VCaP (cell line): ENCODE measurements around the gene EVA1A.

Experiments
- H3K27ac ChIP-seq: fragments of 450-650 bp; 2 replicates; pipeline ENCODE4 v1.5.1; 2017
- TF ChIP-seq, protein P1 (sequence below): fragments of 450-650 bp; conservative IDR thresholded peaks from 2 replicates; pipeline ENCODE4 v1.5.1; 2017; ENCODE audit warnings: mild to moderate bottlenecking, moderate library complexity

EVA1A gene

DNA sequence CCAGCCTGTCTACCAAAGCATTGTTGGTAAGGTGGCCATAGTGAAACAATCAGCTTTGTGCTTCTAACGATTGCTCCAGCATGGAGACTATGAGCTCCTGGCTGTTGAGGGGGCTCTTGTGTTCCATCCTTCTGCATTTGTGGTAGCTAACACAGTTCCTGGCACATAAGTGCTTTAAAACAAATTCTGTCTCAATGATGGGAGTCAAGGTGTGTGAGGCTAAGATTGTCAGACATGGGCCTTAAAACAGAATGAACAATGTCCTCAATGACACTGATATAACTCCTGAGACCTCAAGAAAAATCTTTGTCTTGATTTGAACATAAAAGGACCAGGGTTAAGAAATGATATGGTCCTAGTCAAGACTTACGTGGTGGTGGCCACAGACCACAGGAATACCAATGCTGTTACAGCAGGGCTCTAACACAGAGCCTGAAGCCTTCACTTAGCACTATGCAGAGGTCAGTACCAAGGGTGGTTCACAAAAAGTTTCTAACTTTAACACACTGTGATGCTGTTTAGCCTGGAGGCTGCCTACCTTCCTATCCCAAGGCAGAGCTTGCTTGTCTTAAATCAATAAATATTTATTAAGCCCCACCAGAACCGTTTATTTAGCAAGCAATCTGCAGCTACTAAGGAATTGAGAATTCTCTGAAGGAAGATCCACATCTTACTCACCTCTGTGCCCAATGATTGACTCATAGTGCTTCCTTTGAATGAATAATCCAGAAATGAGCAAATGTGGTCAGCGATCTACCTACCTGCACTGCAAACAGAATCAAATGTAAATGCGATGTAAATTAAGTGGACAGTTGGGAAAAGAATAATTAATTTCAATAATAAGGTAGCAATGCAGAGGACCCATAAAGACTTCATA lies 35.1 kb downstream of the EVA1A start:
- TF ChIP-seq, protein P1, sequence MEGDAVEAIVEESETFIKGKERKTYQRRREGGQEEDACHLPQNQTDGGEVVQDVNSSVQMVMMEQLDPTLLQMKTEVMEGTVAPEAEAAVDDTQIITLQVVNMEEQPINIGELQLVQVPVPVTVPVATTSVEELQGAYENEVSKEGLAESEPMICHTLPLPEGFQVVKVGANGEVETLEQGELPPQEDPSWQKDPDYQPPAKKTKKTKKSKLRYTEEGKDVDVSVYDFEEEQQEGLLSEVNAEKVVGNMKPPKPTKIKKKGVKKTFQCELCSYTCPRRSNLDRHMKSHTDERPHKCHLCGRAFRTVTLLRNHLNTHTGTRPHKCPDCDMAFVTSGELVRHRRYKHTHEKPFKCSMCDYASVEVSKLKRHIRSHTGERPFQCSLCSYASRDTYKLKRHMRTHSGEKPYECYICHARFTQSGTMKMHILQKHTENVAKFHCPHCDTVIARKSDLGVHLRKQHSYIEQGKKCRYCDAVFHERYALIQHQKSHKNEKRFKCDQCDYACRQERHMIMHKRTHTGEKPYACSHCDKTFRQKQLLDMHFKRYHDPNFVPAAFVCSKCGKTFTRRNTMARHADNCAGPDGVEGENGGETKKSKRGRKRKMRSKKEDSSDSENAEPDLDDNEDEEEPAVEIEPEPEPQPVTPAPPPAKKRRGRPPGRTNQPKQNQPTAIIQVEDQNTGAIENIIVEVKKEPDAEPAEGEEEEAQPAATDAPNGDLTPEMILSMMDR, result no peak
- no peak overlapping the region for H3K27ac ChIP-seq

DNA sequence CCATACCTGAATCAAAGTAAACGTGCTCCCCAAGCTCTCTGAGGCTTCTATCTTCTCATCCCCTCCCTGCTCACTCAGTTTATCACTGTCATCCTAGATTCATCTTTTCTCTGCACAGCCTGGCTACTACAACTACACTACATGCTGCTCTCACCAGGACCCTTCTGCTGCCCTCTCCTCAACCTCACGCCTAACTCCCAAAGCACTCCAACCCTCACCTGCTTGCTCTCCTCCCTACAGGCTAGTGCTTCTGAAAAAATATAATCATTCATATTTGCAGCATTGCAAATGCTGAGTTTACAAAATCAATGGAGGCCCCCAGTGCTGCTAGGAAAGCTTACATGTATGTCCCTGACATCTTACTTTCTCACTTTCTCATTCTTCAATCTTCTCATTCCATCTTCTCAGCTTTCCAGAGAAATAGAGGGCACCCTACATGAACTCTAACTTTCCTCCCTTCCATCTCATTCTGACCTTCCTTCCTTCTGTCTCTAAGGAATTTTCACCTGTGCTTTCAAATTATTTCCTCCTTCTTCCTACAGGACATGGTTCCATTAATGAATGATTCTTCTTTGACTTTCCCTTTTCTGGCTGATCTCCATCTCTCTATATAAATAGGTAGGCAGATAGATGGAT lies 36.3 kb downstream of the EVA1A start:
- TF ChIP-seq, protein P1, result no peak
- no peak overlapping the region for H3K27ac ChIP-seq

DNA sequence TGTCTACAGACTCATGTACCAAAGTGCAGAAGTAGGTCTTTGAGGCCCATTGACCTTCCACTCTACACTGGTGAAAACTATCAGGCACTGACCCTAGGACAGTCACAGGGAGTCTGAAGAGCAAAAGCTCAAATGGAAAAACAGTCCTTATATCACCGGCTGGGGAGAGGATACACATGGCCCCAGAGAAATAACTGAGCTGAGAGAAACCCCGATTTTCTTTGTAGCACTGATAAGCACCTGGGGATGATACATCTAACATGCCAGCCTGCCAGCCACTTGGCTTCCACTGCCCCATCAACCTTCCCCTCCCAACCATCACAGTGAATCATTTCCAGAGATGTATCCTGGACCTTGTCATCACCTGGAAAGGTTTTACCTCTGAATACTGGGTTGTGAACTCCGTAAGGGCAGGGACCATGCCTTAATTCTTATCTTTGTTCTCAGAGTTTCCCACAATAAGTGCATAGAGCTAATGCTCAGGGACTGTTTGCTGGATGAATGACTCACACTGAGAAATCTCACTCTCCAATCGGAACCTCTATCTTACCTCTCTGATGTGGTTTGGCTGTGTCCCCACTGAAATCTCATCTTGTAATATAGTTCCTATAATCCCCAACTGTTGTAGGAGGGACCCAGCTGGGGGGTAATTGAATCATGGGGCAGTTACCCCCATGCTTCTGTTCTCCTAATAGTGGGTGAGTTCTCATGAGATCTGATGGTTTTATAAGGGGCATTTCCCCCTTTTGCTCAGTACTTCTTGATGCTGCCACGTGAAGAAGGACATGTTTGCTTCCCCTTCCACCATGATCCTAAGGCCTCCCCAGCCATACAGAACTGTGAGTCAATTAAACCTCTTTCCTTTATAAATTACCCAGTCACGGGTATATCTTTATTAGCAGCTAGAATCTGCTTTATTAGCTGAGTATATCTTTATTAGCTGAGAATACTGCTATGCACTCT lies 37.1 kb downstream of the EVA1A start:
- H3K27ac ChIP-seq, result no peak overlapping the region
- TF ChIP-seq, protein P1, result no peak

DNA sequence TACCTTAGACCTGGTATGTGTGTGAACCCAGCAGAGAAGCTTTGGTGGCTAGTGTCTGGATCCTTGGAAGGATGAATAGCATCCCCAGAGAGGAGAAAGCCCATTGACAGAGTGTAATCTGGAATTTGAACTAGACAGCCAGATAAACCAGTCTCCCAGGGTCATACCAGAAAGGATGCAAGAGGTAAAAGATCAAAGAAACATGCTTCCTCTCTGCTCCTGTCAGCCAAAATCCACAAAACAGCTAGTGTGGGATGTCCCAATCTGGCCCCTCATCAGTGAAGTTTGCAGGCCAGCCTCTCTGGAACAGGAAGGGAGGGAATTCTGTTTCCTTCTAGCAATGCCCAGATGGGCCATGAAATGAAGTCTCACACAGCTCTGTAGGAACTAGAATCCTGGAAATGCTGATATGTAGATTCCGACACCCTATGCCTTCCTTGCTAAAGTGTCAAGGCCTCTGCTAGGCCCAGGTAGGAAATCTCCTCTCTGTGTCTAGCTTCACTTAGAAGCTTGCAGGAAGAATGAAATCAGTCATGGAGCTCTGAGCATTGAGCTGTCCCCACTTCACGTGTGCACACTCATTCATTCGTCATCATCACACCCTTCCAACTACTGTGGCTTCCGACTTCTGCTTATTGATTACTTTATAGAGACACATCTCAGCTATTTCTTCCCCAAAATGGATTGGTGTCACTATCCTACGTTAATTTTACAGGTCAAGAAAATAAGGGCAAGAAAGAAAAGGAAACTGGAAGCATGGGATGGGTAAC lies 38.0 kb downstream of the EVA1A start:
- TF ChIP-seq, protein P1, result no peak
- no peak overlapping the region for H3K27ac ChIP-seq

DNA sequence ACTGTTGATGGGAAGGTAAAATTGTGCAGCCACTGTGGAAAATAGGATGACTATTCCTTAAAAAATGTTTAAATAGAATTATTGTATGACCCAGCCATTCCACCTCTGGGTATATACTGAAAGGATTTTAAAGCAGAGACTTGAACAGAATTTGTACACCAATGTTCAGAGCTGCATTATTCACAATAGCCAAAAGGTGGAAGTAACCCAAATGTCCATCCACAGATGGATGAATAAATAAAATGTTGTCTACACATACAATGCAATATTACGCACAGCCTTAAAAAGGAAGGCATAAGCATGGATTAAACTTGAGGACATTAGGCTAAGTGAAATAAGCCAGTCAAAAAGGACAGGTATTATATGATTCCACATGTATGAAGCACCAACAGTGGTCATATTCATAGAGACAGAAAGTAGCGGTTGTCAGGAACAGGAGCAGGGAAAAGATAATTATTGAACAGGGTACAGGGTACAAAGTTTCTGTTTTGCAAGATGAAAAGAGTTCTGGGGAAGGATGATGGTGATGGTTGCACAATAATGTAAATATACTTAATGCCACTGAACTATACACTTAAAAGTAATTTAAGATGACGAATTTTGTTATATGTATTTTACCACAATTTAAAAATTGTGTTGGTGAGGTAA lies 39.4 kb downstream of the EVA1A start:
- TF ChIP-seq, protein P1, result no peak
- no peak overlapping the region for H3K27ac ChIP-seq

DNA sequence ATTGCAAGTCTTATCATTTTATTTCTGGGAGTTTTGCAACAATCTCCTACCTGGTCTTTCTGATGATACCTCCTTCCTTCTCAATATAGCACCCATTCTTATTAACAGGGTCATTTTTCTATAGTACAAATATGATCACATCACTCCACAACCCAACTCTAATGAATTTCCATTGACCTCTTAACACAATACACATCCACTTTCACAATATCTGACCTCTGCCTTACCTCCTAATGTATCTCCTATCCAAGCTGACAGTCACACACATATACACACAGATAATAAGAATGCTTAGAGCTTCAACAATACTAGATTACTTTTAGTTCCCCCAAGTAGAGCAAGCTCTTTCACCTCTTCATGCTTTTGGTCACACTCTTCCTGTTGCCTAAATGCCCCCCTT lies 40.9 kb downstream of the EVA1A start:
- TF ChIP-seq, protein P1, result no peak

More for the DNA sequence above, 40.9 kb downstream of the EVA1A start:
- no peak overlapping the region for H3K27ac ChIP-seq
